ENCODE measurements around the gene TM7SF2. TPM values are rescaled to one million over a fixed set of nuclear protein-coding genes. Genes with fewer than 3 reads are reported as not detected.

The TM7SF2 gene
- total and polyA plus RNA-seq, 2 of the 13 experiments (the other 11 are each of a cell fraction or from before 2014, with no cell fraction given): 56.0 to 66.9 TPM

- TF ChIP-seq ZNF318 (CRISPR knock-in tag; IDR thresholded peaks at IDR 0.05): peak; percentile 84
- no peak; the same call in none of the 2 replicates for TF ChIP-seq ZBTB38 (CRISPR knock-in tag; IDR thresholded peaks at IDR 0.05)
- TF ChIP-seq CHD2 (IDR thresholded peaks at IDR 0.05; ENCODE audit: low read depth, low read length): peak; percentile 62; the same call in 1 of the 2 replicates
- no peak for TF ChIP-seq ZNF850 (CRISPR knock-in tag; conservative IDR thresholded peaks at IDR 0.05)
- peak; percentile 60; the same call in 1 of the 2 replicates for TF ChIP-seq ZNF430 (CRISPR knock-in tag; IDR thresholded peaks at IDR 0.05)
- TF ChIP-seq ZNF30 (CRISPR knock-in tag; IDR thresholded peaks at IDR 0.05): no peak
- peak; percentile 75; the same call in 1 of the 2 replicates for TF ChIP-seq ZBTB21 (CRISPR knock-in tag; IDR thresholded peaks at IDR 0.05)
- no peak for TF ChIP-seq NFIC (IDR thresholded peaks at IDR 0.05; ENCODE audit: low read length)
- peak; percentile 28; the same call in 1 of the 2 replicates for TF ChIP-seq ZFAT (CRISPR knock-in tag; conservative IDR thresholded peaks at IDR 0.05)
- TF ChIP-seq PRDM4 (CRISPR knock-in tag; IDR thresholded peaks at IDR 0.05; ENCODE audit: borderline replicate concordance): no peak
- 0 out of 2 replicates have a peak, but pooled peaks have one; percentile 76 for TF ChIP-seq ZNF878 (CRISPR knock-in tag; IDR thresholded peaks at IDR 0.05)
- no peak; the same call in 1 of the 2 replicates for TF ChIP-seq SATB2 (CRISPR knock-in tag; IDR thresholded peaks at IDR 0.05)
- peak; percentile 73 for TF ChIP-seq RXRB (CRISPR knock-in tag; IDR thresholded peaks at IDR 0.05; ENCODE audit: borderline replicate concordance)
- peak; percentile 91; the same call in 1 of the 2 replicates for TF ChIP-seq GMEB1 (CRISPR knock-in tag; IDR thresholded peaks at IDR 0.05; ENCODE audit: borderline replicate concordance)
- 0 out of 2 replicates have a peak, but pooled peaks have one; percentile 61 for TF ChIP-seq ZNF619 (CRISPR knock-in tag; IDR thresholded peaks at IDR 0.05)
- peak; percentile 91 for TF ChIP-seq HDAC1 (CRISPR knock-in tag; IDR thresholded peaks at IDR 0.05)
- peak; percentile 7 for TF ChIP-seq TEAD3 (CRISPR knock-in tag; optimal IDR thresholded peaks at IDR 0.05; ENCODE audit: borderline replicate concordance)
Observed at GRCh38 chr11:65117206-65118096, 5.8 kb downstream of the TM7SF2 start, which contains the start of gene ZNHIT2 (continued).

Measured in HepG2 (cell line).